Fibroblast of skin of scalp (primary cell): ENCODE measurements around the gene ZNF593.

ENCODE experiments used
- DNase-seq: peaks from one replicate; pipeline ENCODE4 v3.0.0-alpha.2; 2013

The ZNF593 gene

GRCh38 chr1:26170472-26170821 is 739 bp downstream of the ZNF593 start:
- DNase-seq: no peak

GRCh38 chr1:26171084-26172072 is 1.7 kb downstream of the ZNF593 start, which contains the start of gene ZNF593OS:
TSS of gene ZNF593OS (minus strand) at chr1:26171832. CDS start at chr1:26171661, 171 bp downstream.
- no peak for DNase-seq

- DNase-seq: no peak
Measured at GRCh38 chr1:26175346-26175745, 5.6 kb downstream of the ZNF593 start.

GRCh38 chr1:26177182-26177684 is 7.5 kb downstream of the ZNF593 start, which contains the start of gene CNKSR1:
TSS of gene CNKSR1 (plus strand) at chr1:26177491. CDS start at chr1:26177548, 57 bp downstream.
- DNase-seq: no peak

GRCh38 chr1:26180010-26180506 is 10.3 kb downstream of the ZNF593 start:
- DNase-seq: no peak

GRCh38 chr1:26181586-26182382 is 12.1 kb downstream of the ZNF593 start:
- DNase-seq: no peak

GRCh38 chr1:26182383-26182696 is 12.6 kb downstream of the ZNF593 start:
- no peak for DNase-seq

- no peak for DNase-seq
Measured at GRCh38 chr1:26184086-26184485, 14.4 kb downstream of the ZNF593 start.

- no peak for DNase-seq
Measured at GRCh38 chr1:26184883-26185282, 15.2 kb downstream of the ZNF593 start.

GRCh38 chr1:26187882-26188281 is 18.2 kb downstream of the ZNF593 start:
- no peak for DNase-seq

- no peak for DNase-seq
Measured at GRCh38 chr1:26188477-26188876, 18.8 kb downstream of the ZNF593 start.

- DNase-seq: no peak
Measured at GRCh38 chr1:26189331-26189730, 19.6 kb downstream of the ZNF593 start.

- DNase-seq: no peak
Measured at GRCh38 chr1:26189751-26190275, 20.1 kb downstream of the ZNF593 start.

GRCh38 chr1:26190373-26190987 is 20.8 kb downstream of the ZNF593 start, which contains the start of gene CATSPER4:
TSS of gene CATSPER4 (plus strand) at chr1:26190602. CDS start at chr1:26190628, 26 bp downstream.
- DNase-seq: peak; percentile 39

- no peak for DNase-seq
Measured at GRCh38 chr1:26191739-26192138, 22.0 kb downstream of the ZNF593 start.

GRCh38 chr1:26195805-26196204 is 26.1 kb downstream of the ZNF593 start:
- no peak for DNase-seq

- DNase-seq: no peak
Measured at GRCh38 chr1:26197301-26197700, 27.6 kb downstream of the ZNF593 start.

GRCh38 chr1:26197813-26198212 is 28.1 kb downstream of the ZNF593 start:
- DNase-seq: no peak

- DNase-seq: no peak
Measured at GRCh38 chr1:26200413-26200812, 30.7 kb downstream of the ZNF593 start.

GRCh38 chr1:26203642-26204318 is 34.1 kb downstream of the ZNF593 start:
- DNase-seq: no peak

- no peak for DNase-seq
Measured at GRCh38 chr1:26210147-26210870, 40.6 kb downstream of the ZNF593 start.
